AG04449 (cell line): Measurements from ENCODE around the gene METAP1D.

Experiments
- CTCF ChIA-PET: fragments of 350-600 bp; formaldehyde crosslinking; extraction: SDS; loops from one replicate; lab custom pipeline; 2021; ENCODE audit warnings: antibody characterized with exemption; lab: Yijun Ruan, JAX
- POLR2A ChIA-PET: fragments of 400-600, 350-600 bp; formaldehyde crosslinking; extraction: SDS; loops from one replicate; lab custom pipeline; 2020; ENCODE audit warnings: antibody characterized with exemption, inconsistent platforms; lab: Yijun Ruan, JAX
- DNase-seq: peaks from one replicate; pipeline ENCODE4 v3.0.0-alpha.2; 2010; ENCODE audit warnings: low read depth, low spot score
- H3K4me3 ChIP-seq: 2 replicates; pipeline ENCODE4 v1.5.1; 2011; ENCODE audit warnings: low read depth, mild to moderate bottlenecking, control low read depth, low read length
- CTCF ChIP-seq: IDR thresholded peaks from one replicate; pipeline ENCODE4 v1.5.1; 2011; ENCODE audit warnings: mild to moderate bottlenecking, moderate library complexity, low read length, control low read depth, inconsistent platforms; ENCODE audit not compliant: insufficient read depth; ENCODE audit errors: missing control alignments

The METAP1D gene

GRCh38 chr2:172083628-172084394 is 84.1 kb downstream of the METAP1D start:
- TF ChIP-seq CTCF: no peak
- CTCF ChIA-PET: interaction anchor here (1.0 to 1.5 kb wide), 4 partner anchors 9 to 378 kb away, joined by 3 to 4 read pairs (median 4); no protein-coding TSS in a partner anchor
- DNase-seq: no peak
- POLR2A ChIA-PET: interaction anchor here (0.6 to 7.0 kb wide), 5 partner anchors 12 to 73 kb away, joined by 3 to 76 read pairs (median 5); partner anchors contain the start of gene DLX2
- peak overlapping the region; percentile 68 for H3K4me3 ChIP-seq

- TF ChIP-seq CTCF: no peak
- no peak for DNase-seq
- ChIA-PET CTCF (interaction anchor here (1.6 kb wide), 1 partner anchor 11 kb away, joined by 3 read pairs; no protein-coding TSS in a partner anchor), POLR2A (interaction anchor here (0.6 to 7.0 kb wide), 6 partner anchors 12 to 339 kb away, joined by 3 to 76 read pairs (median 7); partner anchors contain the start of genes DLX2 and SLC25A12)
- H3K4me3 ChIP-seq: peak overlapping the region; percentile 68
These were observed 84.6 kb downstream of the METAP1D start for GRCh38 chr2:172084395-172084644.

GRCh38 chr2:172084645-172085459 is 85.1 kb downstream of the METAP1D start:
- TF ChIP-seq CTCF: no peak
- peak overlapping the region; percentile 68 for H3K4me3 ChIP-seq
- POLR2A ChIA-PET: interaction anchor here (0.6 to 7.0 kb wide), 12 partner anchors 11 to 489 kb away, joined by 3 to 76 read pairs (median 3); partner anchors contain the start of genes DLX2 and SLC25A12
- DNase-seq: peak; percentile 89
- CTCF ChIA-PET: interaction anchor here (0.9 to 1.6 kb wide), 4 partner anchors 8 to 128 kb away, joined by 3 to 5 read pairs (median 3); no protein-coding TSS in a partner anchor

GRCh38 chr2:172085460-172086159 is 85.9 kb downstream of the METAP1D start, which contains the start of gene DLX1:
Gene DLX1, plus strand, starts transcription at chr2:172085507. Its CDS starts 171 bp downstream, at chr2:172085678.
- DNase-seq: no peak
- ChIA-PET CTCF (interaction anchor here (0.5 to 4.1 kb wide), 8 partner anchors 9 to 274 kb away, joined by 3 to 18 read pairs (median 3); partner anchors contain the start of gene DLX2), POLR2A (interaction anchor here (0.6 to 7.0 kb wide), 10 partner anchors 10 to 490 kb away, joined by 3 to 76 read pairs (median 3); partner anchors contain the start of genes DLX2 and SLC25A12)
- TF ChIP-seq CTCF: no peak
- H3K4me3 ChIP-seq: peak within 1 kb of the TSS; percentile 68

- no peak for TF ChIP-seq CTCF
- ChIA-PET CTCF (interaction anchor here (0.5 to 4.1 kb wide), 8 partner anchors 10 to 275 kb away, joined by 3 to 18 read pairs (median 4); partner anchors contain the start of gene DLX2), POLR2A (interaction anchor here (1.5 to 7.0 kb wide), 3 partner anchors 9 to 164 kb away, joined by 5 to 76 read pairs (median 52); partner anchors contain the start of genes DLX2 and HAT1)
- no peak for DNase-seq
- H3K4me3 ChIP-seq: peak overlapping the region; percentile 68
These were observed 86.8 kb downstream of the METAP1D start for GRCh38 chr2:172086241-172087206.
